GM04503 (cell line): Measurements from ENCODE around the gene PALM3.

Experiments
- DNase-seq: peaks from one replicate; pipeline ENCODE4 v3.0.0-alpha.2; 2012; ENCODE audit warnings: low read depth

PALM3 gene

DNA sequence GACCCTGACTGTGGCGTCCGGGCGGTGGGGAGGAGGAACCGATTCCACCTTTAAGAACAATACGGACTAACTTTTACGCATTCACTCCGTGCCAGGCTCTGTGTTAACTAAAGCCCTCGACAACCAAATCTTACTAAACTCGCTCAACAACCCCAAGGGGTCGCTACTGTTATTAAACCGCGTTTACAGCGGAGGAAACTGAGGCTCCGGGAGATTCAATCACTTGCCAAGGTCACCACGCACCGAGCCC lies 27.5 kb upstream of the PALM3 start:
- DNase-seq: no peak

DNA sequence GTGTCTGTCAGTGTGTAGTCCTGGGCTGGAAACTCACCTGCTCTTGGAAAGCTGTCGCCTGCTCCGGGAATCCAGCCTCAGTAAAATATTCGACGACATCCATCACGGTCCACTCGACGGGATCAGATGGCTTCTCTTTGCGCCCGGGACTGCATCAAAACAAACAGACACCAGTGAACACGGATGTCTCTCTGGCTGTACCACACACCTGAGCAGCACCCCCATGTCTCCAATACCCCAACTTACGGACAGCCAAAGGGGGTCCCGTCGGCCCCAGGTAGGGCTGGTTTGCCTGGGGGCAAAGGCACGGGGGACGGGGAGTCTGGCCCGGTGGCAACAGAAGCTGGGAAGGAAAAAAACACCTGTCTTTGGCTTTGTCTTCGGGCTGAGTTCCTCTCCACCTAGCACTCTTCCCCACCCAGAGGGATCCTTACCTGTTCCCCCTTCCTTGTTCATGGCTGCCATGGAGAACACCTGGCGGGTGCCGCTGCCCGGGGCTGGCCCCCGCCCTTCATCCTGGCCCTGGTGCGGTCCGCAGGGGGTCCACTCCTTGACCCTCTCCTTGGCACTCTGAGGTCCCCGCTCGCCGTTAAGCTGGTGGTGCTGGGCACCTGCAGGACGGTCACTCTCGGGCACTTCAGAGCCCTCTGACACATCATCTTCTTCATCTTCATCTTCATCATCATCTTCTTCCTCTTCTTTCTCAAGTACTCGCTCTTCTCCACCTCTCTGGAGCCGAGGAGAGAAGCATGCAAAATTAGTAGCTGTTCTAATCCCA lies 26.9 kb upstream of the PALM3 start:
- DNase-seq: no peak

DNA sequence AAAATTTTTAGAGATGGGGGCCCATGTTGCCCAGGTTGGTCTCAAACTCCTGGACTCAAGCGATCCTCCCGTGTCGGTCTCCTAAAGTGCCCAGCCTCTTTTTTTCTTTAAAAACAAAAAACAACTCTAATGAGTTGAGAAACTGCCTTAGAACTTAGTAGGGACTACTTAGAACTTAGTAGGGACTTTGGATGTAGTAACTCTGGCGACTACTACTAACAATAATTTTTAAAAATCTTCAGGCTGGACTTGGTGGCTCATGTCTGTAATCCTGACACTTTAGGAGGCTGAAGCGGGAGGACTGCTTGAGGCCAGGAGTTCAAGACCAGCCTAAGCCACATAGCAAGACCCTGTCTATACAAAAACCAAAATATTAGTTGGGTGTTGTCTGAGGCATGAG lies 24.2 kb upstream of the PALM3 start:
- no peak for DNase-seq

DNA sequence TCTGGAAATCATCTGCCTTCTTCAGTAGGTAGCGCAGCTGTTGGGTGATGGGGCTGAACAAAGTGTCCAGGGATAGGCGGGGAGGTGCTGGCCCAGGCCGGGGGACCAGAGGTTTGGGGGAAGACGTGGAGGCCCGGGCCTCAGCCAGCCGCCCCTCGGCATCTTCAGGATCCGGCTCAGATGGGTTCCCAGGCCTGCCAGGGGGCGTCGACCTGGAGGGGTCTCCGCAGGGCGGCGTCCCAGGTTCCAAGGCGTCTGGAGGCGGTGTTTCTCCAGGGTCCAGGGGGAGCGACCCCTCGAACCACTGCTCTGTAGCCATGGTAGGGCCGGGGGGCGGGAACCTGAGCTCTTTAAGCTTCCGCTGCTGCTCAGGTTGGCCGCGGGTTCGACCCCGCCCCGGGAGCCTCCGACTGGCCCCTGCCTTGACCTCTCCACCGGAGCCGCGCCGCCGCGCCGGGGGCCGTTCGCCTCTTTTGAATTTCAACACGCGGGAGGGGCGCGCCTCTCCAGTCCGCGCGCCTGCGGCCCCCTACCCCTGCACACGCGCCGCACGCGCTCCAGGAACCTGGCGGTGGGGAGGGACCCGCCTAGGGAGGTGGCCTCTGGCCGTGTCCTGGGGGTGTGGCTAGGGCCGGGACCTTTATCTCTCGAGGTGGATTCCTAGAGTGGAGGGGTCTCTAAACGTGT lies 23.6 kb upstream of the PALM3 start, which contains the start of gene C19orf67:
TSS of gene C19orf67 (minus strand) at position 475 of the 687 bp plus-strand sequence. CDS start at position 319, 156 bp downstream.
- DNase-seq: no peak

DNA sequence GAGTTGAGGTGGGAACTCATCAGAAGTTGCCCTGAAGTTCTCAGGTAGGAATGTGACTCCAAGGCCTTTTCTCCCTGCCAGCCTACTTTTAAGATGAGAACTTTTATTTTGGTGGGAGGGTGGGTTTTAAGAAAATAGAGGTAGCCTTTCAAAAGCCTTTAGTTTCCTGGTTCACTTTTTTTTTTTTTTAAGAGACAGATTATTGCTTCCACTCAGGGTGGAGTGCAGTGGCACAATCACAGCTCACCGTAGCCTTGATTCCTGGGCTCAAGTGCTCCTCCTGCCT lies 20.7 kb upstream of the PALM3 start:
- DNase-seq: no peak

DNA sequence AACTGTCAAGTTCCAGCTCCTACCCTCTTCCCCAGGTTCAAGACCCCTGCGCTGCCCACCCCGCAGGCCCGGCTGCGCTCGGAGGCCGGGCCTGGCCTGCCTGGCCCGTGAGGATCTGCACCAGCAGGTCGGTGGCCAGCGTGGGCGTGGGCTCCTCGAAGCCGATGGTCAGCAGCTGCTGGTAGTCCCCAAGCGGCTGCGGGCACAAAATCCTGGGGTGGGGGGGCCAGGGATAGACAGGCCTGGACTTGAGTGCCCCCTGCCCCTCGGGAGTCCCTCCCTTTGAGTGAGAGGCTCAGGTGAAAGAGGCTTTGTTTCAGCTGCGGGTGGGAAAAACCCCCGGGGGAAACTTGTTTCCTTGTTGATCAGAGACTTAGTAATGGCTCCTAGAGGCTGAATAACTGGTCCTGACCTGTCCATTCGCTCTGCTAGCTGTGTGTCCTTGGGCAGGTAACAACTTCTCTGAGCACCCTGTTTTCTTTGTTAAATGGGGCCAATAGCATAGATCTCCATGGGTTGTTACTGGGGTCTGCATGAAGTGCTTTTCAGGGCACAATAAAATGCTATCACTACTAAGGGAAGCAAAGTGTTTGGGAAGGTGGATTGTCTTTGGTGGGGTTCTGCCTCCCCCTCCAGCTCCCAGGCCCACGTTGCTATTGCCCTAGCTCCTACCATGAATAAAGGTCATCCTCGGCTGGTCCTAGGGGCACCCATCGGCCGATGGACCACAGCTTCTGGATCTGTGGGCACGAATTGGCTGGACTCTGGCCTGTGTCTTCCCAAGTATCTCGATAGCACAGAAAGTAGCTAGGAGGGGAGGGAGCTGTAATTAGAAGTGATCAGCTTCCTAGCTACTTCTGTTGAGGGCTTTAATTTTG lies 20.2 kb upstream of the PALM3 start:
- no peak for DNase-seq

DNA sequence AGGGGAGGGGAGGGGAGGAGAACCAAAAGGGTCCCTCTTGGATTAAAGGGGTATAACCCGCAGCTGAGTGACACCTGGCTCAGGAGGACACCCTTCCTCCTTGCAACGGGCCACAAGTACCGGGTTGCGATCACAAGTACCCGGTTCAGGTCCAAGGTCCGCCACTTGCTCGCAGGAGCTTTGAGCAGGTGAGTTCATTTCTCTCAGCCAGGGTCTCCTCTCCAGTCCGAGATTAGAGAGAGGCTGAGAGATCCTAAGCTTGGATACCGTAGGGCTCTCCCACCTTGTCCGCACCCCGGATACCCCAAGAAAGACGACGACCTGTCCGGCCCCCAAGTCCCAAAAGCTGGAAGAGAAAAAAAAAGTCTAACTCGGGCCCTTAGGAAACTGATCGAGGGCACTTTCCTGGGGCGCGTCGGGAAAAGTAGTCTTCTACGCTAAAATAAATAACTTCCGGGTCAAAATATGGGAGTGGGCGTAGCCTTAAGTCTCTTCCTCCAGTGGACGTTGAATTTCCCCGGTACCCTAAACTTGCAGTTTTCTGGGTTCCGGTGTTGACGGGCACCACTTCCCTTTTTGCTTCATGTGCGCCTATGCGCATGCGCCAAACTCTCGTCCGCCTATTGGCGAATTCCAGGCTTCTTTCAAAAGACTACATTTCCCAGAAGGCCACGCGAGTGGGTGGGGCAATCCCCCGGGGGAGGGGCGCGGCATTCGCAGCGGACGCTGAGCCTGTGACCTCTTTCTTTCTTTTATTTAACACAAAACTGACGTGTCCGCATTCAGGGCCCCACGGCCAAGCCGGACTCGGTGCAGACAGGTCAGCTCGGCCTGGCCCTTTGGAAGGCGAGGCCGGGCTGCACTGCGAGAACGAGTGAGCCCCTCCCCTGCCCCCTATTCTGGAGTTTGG lies 19.3 kb upstream of the PALM3 start:
- DNase-seq: peak; percentile 97

DNA sequence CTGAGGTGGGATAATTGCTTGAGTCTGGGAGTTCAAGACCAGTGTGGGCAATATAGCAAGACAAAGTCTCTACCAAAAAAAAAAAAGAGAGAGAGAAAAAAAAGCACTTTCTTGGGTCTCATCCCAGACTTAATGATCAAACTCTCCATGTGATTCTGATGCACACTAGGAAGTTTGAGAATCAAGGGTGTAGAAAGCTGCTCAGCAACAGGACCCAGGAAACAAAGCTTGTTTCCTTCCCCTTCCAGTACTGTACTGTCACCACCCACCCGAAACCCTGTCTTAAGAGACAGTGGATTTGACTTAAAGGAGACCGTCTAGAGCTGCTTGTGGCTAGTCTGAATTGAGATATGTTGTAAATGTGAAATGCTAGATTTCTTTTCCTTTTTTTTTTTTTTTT lies 16.5 kb upstream of the PALM3 start:
- no peak for DNase-seq

DNA sequence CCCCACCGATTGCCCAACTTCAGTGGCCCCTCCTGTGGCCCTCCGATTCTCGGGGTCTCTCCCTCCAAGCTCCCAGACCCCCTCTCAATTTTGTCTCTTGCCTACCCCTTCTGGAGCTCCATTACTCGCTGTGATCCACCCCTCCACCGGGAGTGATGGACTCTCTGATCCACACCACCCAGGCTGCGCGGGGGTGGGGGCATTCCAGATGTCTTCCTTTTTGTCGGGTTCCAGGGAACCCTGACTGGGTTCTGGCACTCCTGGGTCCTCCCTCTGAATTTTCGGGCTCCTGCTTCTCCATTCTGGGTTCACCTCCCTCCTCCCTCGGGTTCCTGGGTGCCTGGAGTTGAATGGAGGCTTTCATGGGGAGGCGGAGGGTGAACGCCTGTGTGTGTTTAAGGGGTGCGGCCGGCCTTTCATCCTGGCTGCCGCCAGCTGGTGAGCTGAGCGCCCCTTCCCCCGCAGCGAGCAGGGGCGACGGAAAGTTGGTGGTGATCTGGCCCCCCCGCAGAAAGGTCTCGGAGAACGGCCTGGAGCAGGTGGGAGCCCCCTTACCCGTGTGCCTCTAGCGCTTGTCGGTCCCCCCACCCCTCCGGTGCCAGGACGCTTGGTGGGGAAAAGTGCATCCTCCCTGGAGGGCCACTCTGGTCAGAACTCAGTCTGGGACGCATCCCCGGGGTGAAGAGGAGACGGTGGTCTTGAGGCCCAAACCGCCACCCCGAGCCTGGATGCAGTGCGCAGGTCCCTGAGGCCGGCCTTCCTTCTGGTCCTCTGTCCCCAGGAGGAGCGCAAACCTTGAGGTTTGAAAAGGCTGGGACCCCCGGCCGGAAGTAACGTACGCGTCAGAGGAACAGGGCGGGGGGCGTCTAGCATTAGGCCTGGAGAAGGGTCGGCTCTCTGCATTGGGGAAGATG lies 12.3 kb upstream of the PALM3 start:
- DNase-seq: no peak

DNA sequence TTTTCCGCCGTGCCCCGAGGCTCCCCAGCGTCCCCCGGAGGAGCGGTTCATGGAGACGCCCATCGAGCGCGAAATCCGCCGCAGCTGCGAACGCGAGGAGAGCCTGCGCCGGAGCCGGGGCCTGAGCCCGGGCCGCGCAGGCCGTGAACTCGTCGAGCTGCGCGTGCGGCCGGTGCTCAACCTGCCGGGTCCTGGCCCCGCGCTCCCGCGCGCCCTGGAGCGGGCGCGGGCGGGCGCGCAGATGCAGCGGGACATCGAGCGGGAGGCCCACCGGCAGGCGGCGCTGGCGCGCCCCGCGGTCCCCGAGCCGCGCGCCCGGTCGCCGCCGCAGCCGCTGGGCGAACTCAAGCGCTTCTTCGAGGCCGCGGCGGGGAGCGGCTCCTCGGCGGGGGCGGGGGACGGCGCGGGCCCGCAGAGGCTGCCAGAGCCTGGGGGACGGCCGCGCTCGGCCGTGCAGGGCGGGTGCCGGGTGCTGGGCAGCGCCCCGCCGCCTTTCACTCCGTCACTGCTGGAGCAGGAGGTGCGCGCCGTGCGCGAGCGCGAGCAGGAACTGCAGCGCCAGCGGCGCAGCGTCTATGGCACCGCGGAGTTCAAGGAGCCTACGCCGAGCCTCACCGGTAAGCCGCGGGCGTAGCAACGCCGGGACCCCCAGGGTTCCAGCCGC lies 11.5 kb upstream of the PALM3 start:
- no peak for DNase-seq

DNA sequence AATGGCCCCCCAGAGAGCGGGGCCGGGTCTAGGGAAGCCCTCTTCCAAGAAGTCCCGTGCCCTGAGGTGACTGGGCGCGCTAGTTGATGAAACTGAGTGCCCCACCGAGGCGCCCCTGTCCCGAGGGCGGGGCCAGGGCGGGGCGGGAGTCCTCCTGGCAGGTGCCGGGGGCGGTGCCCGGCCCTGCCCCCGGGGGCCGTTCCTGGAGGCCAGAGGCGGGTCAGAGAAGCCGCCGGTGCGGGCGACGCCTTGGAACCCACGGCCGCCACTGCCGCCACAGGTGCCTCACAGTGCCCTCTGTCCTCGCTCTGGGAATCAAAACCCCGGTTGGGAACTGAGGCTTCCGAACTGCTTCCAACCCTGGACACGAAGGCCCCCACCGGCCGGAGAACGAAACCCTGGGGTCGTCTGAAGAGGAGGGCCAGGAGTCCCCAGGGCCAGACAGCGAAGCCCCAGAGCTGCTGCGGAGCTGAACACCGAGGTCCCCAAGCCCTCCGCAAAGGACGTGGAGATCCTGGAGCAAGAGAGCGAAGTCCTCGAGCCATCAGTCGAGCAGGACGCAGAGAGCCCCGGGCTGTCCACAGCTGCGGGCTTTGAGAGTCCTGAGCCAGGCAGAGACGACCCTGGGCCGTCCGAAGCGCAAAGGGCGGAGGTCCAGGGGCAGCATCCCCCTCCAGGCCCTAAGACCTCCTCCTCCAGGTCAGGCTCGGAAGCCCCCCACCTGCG lies 10.8 kb upstream of the PALM3 start, which contains the start of gene MISP3:
TSS of gene MISP3 (plus strand) at position 252 of the 726 bp plus-strand sequence. CDS start 524 bp downstream, outside the sequence.
- no peak for DNase-seq

DNA sequence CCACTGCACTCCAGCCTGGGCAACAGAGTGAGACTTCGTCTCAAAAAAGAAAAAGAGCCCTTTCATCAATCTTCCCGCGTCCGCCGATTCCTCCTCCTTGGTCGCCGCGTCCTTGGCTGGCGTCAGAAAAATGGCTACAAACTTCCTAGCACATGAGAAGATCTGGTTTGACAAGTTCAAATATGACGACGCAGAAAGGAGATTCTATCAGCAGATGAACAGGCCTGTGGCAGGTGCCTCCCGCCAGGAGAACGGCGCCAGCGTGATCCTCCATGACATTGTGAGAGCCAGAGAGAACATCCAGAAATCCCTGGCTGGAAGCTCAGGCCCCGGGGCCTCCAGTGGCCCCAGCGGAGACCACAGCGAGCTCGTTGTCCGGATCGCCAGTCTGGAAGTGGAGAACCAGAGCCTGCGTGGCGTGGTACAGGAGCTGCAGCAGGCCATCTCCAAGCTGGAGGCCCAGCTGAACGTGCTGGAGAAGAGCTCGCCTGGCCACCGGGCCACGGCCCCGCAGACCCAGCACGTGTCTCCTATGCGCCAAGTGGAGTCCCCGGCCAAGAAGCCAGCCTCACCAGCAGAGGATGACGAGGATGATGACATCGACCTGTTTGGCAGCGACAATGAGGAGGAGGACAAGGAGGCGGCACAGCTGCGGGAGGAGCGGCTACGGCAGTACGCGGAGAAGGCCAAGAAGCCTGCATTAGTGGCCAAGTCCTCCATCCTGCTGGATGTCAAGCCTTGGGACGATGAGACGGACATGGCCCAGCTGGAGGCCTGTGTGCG lies 8.6 kb upstream of the PALM3 start:
- DNase-seq: no peak

DNA sequence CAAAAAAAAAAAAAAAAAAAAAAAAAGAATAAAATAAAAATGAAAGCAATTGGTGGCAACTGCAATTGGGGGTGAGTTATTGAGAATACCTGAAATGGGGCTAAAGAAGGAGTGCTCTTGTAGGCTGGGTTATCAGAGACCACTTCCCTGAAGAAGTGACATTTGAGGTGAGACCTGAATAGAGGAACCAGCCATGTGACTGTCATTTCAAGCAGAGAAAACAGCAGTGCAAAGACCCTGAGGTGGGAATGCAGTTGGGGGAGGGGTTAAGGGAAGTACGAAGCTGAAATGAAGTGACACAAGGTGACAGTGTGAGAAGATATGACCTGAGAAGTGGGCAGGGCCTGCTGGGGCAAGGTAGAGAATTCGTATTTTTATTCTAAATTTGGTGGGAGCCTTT lies 4.3 kb upstream of the PALM3 start:
- DNase-seq: no peak

DNA sequence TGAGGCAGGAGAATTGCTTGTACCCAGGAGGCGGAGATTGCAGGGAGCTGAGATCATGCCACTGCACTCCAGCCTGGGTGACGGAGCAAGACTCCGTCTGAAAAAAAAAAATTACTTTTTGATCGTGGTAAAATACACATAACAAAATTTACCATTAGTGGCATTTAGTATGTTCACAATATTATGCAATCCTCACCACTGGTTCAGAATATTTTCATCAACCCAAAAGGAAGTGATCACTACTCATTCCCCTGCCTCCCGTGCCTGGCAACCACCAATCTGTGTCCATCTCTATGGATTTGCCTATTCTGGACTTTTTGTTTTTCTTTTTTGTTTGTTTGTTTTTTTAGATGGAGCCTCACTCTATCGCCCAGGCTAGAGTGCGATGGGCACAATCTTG lies 1.2 kb upstream of the PALM3 start:
- DNase-seq: no peak

DNA sequence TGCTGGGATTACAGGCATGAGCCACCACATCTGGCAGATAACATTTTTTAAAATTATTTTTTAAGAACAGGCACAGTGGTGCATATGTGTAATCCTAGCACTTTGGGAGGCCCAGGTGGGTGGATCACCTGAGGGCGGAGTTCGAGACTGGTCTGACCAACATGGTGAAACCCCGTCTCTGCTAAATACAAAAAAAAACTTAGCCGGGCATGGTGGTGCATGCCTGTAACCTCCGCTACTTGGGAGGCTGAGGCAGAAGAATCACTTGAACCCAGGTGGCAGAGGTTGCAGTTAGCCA lies 631 bp upstream of the PALM3 start:
- DNase-seq: no peak

DNA sequence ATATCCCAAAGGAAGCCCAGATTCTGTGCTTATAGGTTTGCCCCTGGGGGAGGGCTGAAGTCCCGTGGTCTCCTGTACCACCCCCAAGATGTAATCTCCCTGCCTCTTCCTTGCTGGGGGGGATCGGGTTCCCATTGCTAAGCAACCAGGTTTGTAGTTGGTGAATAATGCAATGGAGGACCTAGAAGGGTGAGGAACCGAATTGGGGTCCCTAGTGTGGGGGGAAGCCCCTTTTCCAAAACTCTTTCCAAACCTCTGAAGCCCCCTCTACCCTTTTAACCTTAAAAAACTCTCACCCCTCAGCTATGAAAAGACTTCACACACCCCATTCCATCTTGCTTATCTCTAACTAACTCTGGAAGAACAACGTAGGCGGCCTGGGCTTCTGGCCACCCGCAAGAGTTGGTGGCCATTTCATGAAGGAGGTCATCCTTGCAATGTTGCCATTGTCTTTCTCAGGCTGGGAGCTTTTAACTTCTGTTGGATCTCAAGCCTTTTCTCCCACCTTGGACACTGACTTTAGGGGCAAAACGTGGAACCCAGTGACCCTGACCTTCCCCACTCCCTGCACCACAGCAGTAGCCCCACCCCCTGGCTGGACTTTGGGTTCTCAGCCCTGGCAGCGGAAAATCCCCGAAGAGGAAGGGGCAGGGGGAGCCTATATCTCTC lies 661 bp downstream of the PALM3 start:
- DNase-seq: no peak

DNA sequence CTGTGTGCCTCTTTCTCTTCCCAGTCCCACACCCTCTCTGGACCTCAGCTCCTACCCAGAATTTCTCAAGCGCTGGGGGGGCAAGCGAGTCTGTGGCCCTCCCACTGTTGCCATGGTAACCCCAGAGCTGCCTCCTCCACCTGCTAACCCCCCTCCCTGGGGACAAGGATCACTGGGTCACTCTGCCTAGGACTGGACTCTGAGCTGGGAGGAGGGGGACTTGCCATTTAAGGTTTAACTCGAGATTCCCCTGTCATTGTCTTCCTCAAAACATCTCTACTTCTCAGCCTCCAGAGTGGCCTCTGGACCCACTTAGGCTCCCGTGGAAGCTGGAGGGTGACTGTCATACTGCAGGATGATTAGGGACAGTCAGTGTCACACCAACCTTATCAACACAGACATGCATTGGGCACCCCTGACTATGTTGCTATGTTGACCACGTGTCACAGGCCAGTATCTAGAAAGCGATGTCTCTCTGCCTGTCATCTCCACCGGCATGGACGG lies 2.2 kb downstream of the PALM3 start:
- DNase-seq: no peak

DNA sequence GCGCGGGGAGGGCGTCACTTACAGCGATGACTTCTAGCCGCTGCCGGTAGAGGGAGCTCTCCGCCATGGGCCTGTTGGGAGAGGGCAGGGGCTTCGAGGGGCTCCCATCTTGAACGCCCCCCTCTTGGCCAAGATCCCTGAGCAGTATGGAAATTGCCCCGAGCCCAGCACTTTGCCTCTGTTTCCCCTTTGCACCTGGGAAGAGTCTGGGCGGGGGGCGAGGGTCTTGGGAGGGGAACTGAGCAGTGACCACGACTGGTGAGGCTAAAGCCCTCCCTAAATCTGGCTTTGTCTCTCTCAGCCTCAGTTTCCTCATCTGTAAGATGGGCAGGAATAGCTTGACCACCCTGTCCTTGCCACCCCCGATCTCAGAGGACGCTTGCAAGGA lies 2.8 kb downstream of the PALM3 start:
- DNase-seq: no peak
